ENCODE results near the gene UBE2B.
A peak's percentile ranks its signal among the peaks of the same experiment; 100 is the strongest.

UBE2B gene

GRCh38 chr5:134396274-134396673 is 24.9 kb downstream of the UBE2B start:
- H3K23ac ChIP-seq (ENCODE audit: low read depth, low read length, poor library complexity) = no peak overlapping the region
- H3K4me2 ChIP-seq (ENCODE audit: insufficient read depth, low read length, poor library complexity, severe bottlenecking) = no peak overlapping the region
- H3K4me1 ChIP-seq (ENCODE audit: control insufficient read depth in 2 of 2, insufficient read depth in 1 of 2, low read depth in 1 of 2, low read length in 2 of 2) = no peaks in the 10 kb centered on the region
- no peak for DNase-seq (ENCODE audit: low spot score)
- no peak overlapping the region for H3K9ac ChIP-seq (ENCODE audit: low read depth, low read length, poor library complexity)
- no peaks in the 10 kb centered on the region for H3K27me3 ChIP-seq (ENCODE audit: control insufficient read depth in 3 of 3, insufficient read depth in 3 of 3, low read depth in 1 of 3, low read length in 3 of 3)
- no peaks in the 10 kb centered on the region for H3K9me3 ChIP-seq (replicated peaks in 1 of 2; ENCODE audit: control insufficient read depth in 2 of 2, insufficient read depth in 1 of 2, low read depth in 1 of 2, low read length in 2 of 2)
- H3K4me3 ChIP-seq (ENCODE audit: low read length in 2 of 2) = no peak overlapping the region
- no peak overlapping the region for H2BK15ac ChIP-seq (ENCODE audit: low read length)
- no peak overlapping the region for H3K27ac ChIP-seq (replicated peaks; ENCODE audit: low read length)
- no peak overlapping the region for H3K14ac ChIP-seq (ENCODE audit: low read length)
- H4K8ac ChIP-seq (ENCODE audit: low read depth, low read length) = no peak overlapping the region
- no peak overlapping the region for H2BK5ac ChIP-seq (ENCODE audit: low read length)
- H3K4ac ChIP-seq (ENCODE audit: low read length) = no peak overlapping the region
- no peak overlapping the region for H2BK12ac ChIP-seq (ENCODE audit: low read length)
- H4K91ac ChIP-seq (ENCODE audit: low read depth, low read length, poor library complexity) = no peak overlapping the region
- no peak overlapping the region for H2BK120ac ChIP-seq (ENCODE audit: low read depth, low read length)
- H3K36me3 ChIP-seq (replicated peaks in 1 of 2; ENCODE audit: control insufficient read depth in 2 of 2, insufficient read depth in 2 of 2, low read length in 2 of 2) = peaks cover 10 to 82% of the 10 kb centered on the region in 2 donors
- no peak overlapping the region for H2AFZ ChIP-seq (ENCODE audit: low read length)
- H3K18ac ChIP-seq (ENCODE audit: low read length) = no peak overlapping the region
- no peak overlapping the region for H2AK5ac ChIP-seq (ENCODE audit: low read depth, low read length)
- H3K79me1 ChIP-seq (ENCODE audit: low read depth, low read length) = no peaks in the 10 kb centered on the region
- WGBS, 2 donors (ENCODE audit: extremely low coverage in 2 of 2, insufficient read length in 2 of 2, insufficient replicate concordance in 1 of 2) = no CpG with 5 or more reads among the region's 4 CpGs

- DNase-seq (ENCODE audit: low spot score) = no peak
- no peak overlapping the region for H3K18ac ChIP-seq (ENCODE audit: low read length)
- H2AK5ac ChIP-seq (ENCODE audit: low read depth, low read length) = no peak overlapping the region
- H3K27me3 ChIP-seq (ENCODE audit: control insufficient read depth in 3 of 3, insufficient read depth in 3 of 3, low read depth in 1 of 3, low read length in 3 of 3) = no peaks in the 10 kb centered on the region
- no peak overlapping the region for H2AFZ ChIP-seq (ENCODE audit: low read length)
- H3K4ac ChIP-seq (ENCODE audit: low read length) = no peak overlapping the region
- H2BK120ac ChIP-seq (ENCODE audit: low read depth, low read length) = no peak overlapping the region
- no peak overlapping the region for H3K27ac ChIP-seq (replicated peaks; ENCODE audit: low read length)
- H2BK15ac ChIP-seq (ENCODE audit: low read length) = no peak overlapping the region
- H3K36me3 ChIP-seq (replicated peaks in 1 of 2; ENCODE audit: control insufficient read depth in 2 of 2, insufficient read depth in 2 of 2, low read length in 2 of 2) = peaks cover 9 to 80% of the 10 kb centered on the region in 2 donors
- H4K91ac ChIP-seq (ENCODE audit: low read depth, low read length, poor library complexity) = no peak overlapping the region
- H3K9me3 ChIP-seq (replicated peaks in 1 of 2; ENCODE audit: control insufficient read depth in 2 of 2, insufficient read depth in 1 of 2, low read depth in 1 of 2, low read length in 2 of 2) = no peaks in the 10 kb centered on the region
- H2BK12ac ChIP-seq (ENCODE audit: low read length) = no peak overlapping the region
- no peak overlapping the region for H3K9ac ChIP-seq (ENCODE audit: low read depth, low read length, poor library complexity)
- H4K8ac ChIP-seq (ENCODE audit: low read depth, low read length) = no peak overlapping the region
- H3K23ac ChIP-seq (ENCODE audit: low read depth, low read length, poor library complexity) = peak overlapping the region; percentile 48
- no peaks in the 10 kb centered on the region for H3K79me1 ChIP-seq (ENCODE audit: low read depth, low read length)
- no CpG with 5 or more reads among the region's 2 CpGs for WGBS, 2 donors (ENCODE audit: extremely low coverage in 2 of 2, insufficient read length in 2 of 2, insufficient replicate concordance in 1 of 2)
- no peak overlapping the region for H3K4me3 ChIP-seq (ENCODE audit: low read length in 2 of 2)
- H2BK5ac ChIP-seq (ENCODE audit: low read length) = peak overlapping the region; percentile 32
- no peaks in the 10 kb centered on the region for H3K4me1 ChIP-seq (ENCODE audit: control insufficient read depth in 2 of 2, insufficient read depth in 1 of 2, low read depth in 1 of 2, low read length in 2 of 2)
- H3K4me2 ChIP-seq (ENCODE audit: insufficient read depth, low read length, poor library complexity, severe bottlenecking) = no peak overlapping the region
- H3K14ac ChIP-seq (ENCODE audit: low read length) = no peak overlapping the region
These were observed 25.8 kb downstream of the UBE2B start for GRCh38 chr5:134397196-134397595.

- WGBS, 2 donors (ENCODE audit: extremely low coverage in 2 of 2, insufficient read length in 2 of 2, insufficient replicate concordance in 1 of 2) = no CpG with 5 or more reads among the region's 2 CpGs
- H3K36me3 ChIP-seq (replicated peaks in 1 of 2; ENCODE audit: control insufficient read depth in 2 of 2, insufficient read depth in 2 of 2, low read length in 2 of 2) = peaks cover 9 to 67% of the 10 kb centered on the region in 2 donors
These were observed 27.3 kb downstream of the UBE2B start for GRCh38 chr5:134398609-134399155.

GRCh38 chr5:134403951-134404350 is 32.6 kb downstream of the UBE2B start:
- no peak overlapping the region for H3K23ac ChIP-seq (ENCODE audit: low read depth, low read length, poor library complexity)
- H2BK15ac ChIP-seq (ENCODE audit: low read length) = no peak overlapping the region
- H3K27me3 ChIP-seq (ENCODE audit: control insufficient read depth in 3 of 3, insufficient read depth in 3 of 3, low read depth in 1 of 3, low read length in 3 of 3) = no peaks in the 10 kb centered on the region
- no peak overlapping the region for H2AK5ac ChIP-seq (ENCODE audit: low read depth, low read length)
- no peaks in the 10 kb centered on the region for H3K9me3 ChIP-seq (replicated peaks in 1 of 2; ENCODE audit: control insufficient read depth in 2 of 2, insufficient read depth in 1 of 2, low read depth in 1 of 2, low read length in 2 of 2)
- no peak overlapping the region for H3K14ac ChIP-seq (ENCODE audit: low read length)
- no peak overlapping the region for H3K9ac ChIP-seq (ENCODE audit: low read depth, low read length, poor library complexity)
- H4K91ac ChIP-seq (ENCODE audit: low read depth, low read length, poor library complexity) = no peak overlapping the region
- H2BK12ac ChIP-seq (ENCODE audit: low read length) = no peak overlapping the region
- H2AFZ ChIP-seq (ENCODE audit: low read length) = no peak overlapping the region
- H2BK120ac ChIP-seq (ENCODE audit: low read depth, low read length) = no peak overlapping the region
- H2BK5ac ChIP-seq (ENCODE audit: low read length) = no peak overlapping the region
- H3K4me2 ChIP-seq (ENCODE audit: insufficient read depth, low read length, poor library complexity, severe bottlenecking) = no peak overlapping the region
- no peak overlapping the region for H3K18ac ChIP-seq (ENCODE audit: low read length)
- H3K79me1 ChIP-seq (ENCODE audit: low read depth, low read length) = no peaks in the 10 kb centered on the region
- H4K8ac ChIP-seq (ENCODE audit: low read depth, low read length) = no peak overlapping the region
- H3K27ac ChIP-seq (replicated peaks; ENCODE audit: low read length) = no peak overlapping the region
- no peak overlapping the region for H3K4me3 ChIP-seq (ENCODE audit: low read length in 2 of 2)
- H3K4ac ChIP-seq (ENCODE audit: low read length) = no peak overlapping the region
- no peak for DNase-seq (ENCODE audit: low spot score)
- H3K4me1 ChIP-seq (ENCODE audit: control insufficient read depth in 2 of 2, insufficient read depth in 1 of 2, low read depth in 1 of 2, low read length in 2 of 2) = no peaks in the 10 kb centered on the region
- peaks cover 2 to 43% of the 10 kb centered on the region in 2 donors for H3K36me3 ChIP-seq (replicated peaks in 1 of 2; ENCODE audit: control insufficient read depth in 2 of 2, insufficient read depth in 2 of 2, low read length in 2 of 2)
- no CpG with 5 or more reads among the region's 5 CpGs for WGBS, 2 donors (ENCODE audit: extremely low coverage in 2 of 2, insufficient read length in 2 of 2, insufficient replicate concordance in 1 of 2)

More at GRCh38 chr5:134398609-134399155, 27.3 kb downstream of the UBE2B start:
- Histone ChIP-seq H2BK15ac (ENCODE audit: low read length) (no peak overlapping the region), H3K18ac (ENCODE audit: low read length) (no peak overlapping the region), H3K79me1 (ENCODE audit: low read depth, low read length) (no peaks in the 10 kb centered on the region), H3K9me3 (replicated peaks in 1 of 2; ENCODE audit: control insufficient read depth in 2 of 2, insufficient read depth in 1 of 2, low read depth in 1 of 2, low read length in 2 of 2) (no peaks in the 10 kb centered on the region), H3K27me3 (ENCODE audit: control insufficient read depth in 3 of 3, insufficient read depth in 3 of 3, low read depth in 1 of 3, low read length in 3 of 3) (no peaks in the 10 kb centered on the region), H2BK5ac (ENCODE audit: low read length) (no peak overlapping the region), H2AFZ (ENCODE audit: low read length) (no peak overlapping the region), H2BK120ac (ENCODE audit: low read depth, low read length) (no peak overlapping the region), H4K8ac (ENCODE audit: low read depth, low read length) (no peak overlapping the region), H3K23ac (ENCODE audit: low read depth, low read length, poor library complexity) (no peak overlapping the region), H2BK12ac (ENCODE audit: low read length) (no peak overlapping the region), H3K14ac (ENCODE audit: low read length) (no peak overlapping the region), H3K4me1 (ENCODE audit: control insufficient read depth in 2 of 2, insufficient read depth in 1 of 2, low read depth in 1 of 2, low read length in 2 of 2) (no peaks in the 10 kb centered on the region), H3K4me2 (ENCODE audit: insufficient read depth, low read length, poor library complexity, severe bottlenecking) (no peak overlapping the region), H4K91ac (ENCODE audit: low read depth, low read length, poor library complexity) (no peak overlapping the region), H3K4ac (ENCODE audit: low read length) (no peak overlapping the region), H3K9ac (ENCODE audit: low read depth, low read length, poor library complexity) (no peak overlapping the region), H2AK5ac (ENCODE audit: low read depth, low read length) (no peak overlapping the region), H3K27ac (replicated peaks; ENCODE audit: low read length) (no peak overlapping the region), H3K4me3 (ENCODE audit: low read length in 2 of 2) (no peak overlapping the region)
- no peak for DNase-seq (ENCODE audit: low spot score)
